Tibial nerve (tissue), 4 donors: ENCODE measurements around the gene PJA1. TPM values are rescaled to one million over a fixed set of nuclear protein-coding genes. Genes with fewer than 3 reads are reported as not detected.

Source experiments
- DNase-seq, 2 donors: peaks; one replicate each; pipeline ENCODE4 v3.0.0-alpha.2; 2019; ENCODE audit warnings: low spot score in 2 of 2
- H3K27ac ChIP-seq, 4 donors: fragments of 200-600 bp; sonication (generic) in 3 of 4; one replicate each; pipeline ENCODE4 v1.5.1; 2017 to 2019; ENCODE audit warnings: mild to moderate bottlenecking in 1 of 4
- H3K27me3 ChIP-seq, 2 donors: fragments of 200-600 bp; sonication (generic) in 1 of 2; one replicate each; pipeline versions ENCODE4 v1.5.1 to v1.6.0; 2017 to 2019
- H3K36me3 ChIP-seq, 3 donors: fragments of 200-600 bp; sonication (generic); one replicate each; pipeline ENCODE4 v1.5.1; 2018 to 2019
- H3K4me1 ChIP-seq, 4 donors: fragments of 200-600 bp; sonication (generic) in 3 of 4; one replicate each; pipeline ENCODE4 v1.5.1; 2017 to 2019
- H3K4me3 ChIP-seq, 4 donors: fragments of 200-600 bp; sonication (generic) in 3 of 4; one replicate each; pipeline ENCODE4 v1.5.1; 2017 to 2019; ENCODE audit warnings: mild to moderate bottlenecking in 1 of 4, moderate library complexity in 1 of 4
- H3K9me3 ChIP-seq, 4 donors: fragments of 200-600 bp; sonication (generic) in 3 of 4; one replicate each; pipeline ENCODE4 v1.5.1; 2017 to 2019
- EP300 ChIP-seq, 2 donors: sonication (generic); formaldehyde crosslinking; IDR thresholded peaks; one replicate each; pipeline ENCODE4 v1.6.1; 2017; ENCODE audit warnings: antibody characterized with exemption in 2 of 2, mild to moderate bottlenecking in 1 of 2
- POLR2A ChIP-seq, 2 donors: fragments of 450-650 bp; IDR thresholded peaks; one replicate each; pipeline ENCODE4 v1.6.1; 2017; ENCODE audit warnings: antibody characterized with exemption in 2 of 2, mild to moderate bottlenecking in 2 of 2, moderate library complexity in 2 of 2
- WGBS, 2 donors: methylation state at CpG; one replicate each; pipeline ENCODE4 v1.1.5; 2018; 5-methylcytosine and 5-hydroxymethylcytosine counted together
- total RNA-seq, 4 donors: library from RNA; depleted of rRNA; stranded (reverse); fragments of >200 nt; gene quantifications; one replicate each; pipeline ENCODE4 v1.1.0, GENCODE V29; 2016
- TF ChIP-seq, protein P1 (sequence below), 5 experiments: fragments of 200-600 bp in 3 of 5; fragments of 450-650 bp in 2 of 5; sonication (generic) in 3 of 5; IDR thresholded peaks; one replicate each; pipeline ENCODE4 v1.5.1; 2016 to 2019; ENCODE audit warnings: antibody characterized with exemption in 5 of 5, mild to moderate bottlenecking in 3 of 5, moderate library complexity in 2 of 5

Gene PJA1
- total RNA-seq, 4 donors from 2014 or later = 22.8 to 45.0 (median 32.7) TPM

DNA sequence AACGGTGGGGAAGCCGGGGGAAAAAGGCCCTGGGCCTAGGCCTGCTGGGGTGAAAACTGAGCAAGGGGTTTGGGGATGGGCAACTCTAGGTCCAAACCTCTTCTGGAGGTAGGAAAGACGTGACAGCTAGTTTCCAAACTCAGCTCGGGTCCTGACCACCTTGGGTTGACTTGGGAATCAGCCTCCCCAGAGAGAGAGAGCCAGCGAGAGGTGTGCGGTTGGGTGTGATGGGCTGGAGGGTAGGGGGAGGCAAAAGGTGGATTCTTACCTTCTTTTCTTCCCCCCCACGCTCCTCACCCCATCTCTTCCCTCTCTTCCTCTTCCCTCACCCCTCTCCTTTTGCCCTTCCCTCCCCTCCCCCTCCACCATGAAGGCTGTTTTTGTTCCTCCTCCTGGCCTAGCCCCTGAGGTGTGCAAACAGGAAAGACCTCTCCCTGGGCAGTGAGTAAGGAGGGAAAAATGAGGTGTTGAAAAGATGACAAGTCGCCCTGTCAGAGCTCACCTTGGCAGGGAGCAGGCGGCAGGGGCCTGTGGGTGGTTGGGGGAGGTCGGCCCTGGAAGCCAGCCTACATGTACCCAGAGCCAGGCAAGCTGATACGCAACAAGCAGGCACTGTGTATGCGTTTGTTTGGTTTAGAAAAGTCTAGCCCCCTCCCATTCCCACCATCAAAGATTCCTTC, 14.8 kb downstream of the PJA1 start:
- Histone ChIP-seq H3K9me3 (no peaks in the 10 kb centered on the region), H3K4me1 (peaks cover 0 to 18% (median 3%) of the 10 kb centered on the region in 4 donors), H3K36me3 (no peaks in the 10 kb centered on the region), H3K27ac (no peak overlapping the region), H3K4me3 (no peak overlapping the region), H3K27me3 (peaks cover 0 to 15% of the 10 kb centered on the region in 2 donors)
- TF ChIP-seq, protein P1, sequence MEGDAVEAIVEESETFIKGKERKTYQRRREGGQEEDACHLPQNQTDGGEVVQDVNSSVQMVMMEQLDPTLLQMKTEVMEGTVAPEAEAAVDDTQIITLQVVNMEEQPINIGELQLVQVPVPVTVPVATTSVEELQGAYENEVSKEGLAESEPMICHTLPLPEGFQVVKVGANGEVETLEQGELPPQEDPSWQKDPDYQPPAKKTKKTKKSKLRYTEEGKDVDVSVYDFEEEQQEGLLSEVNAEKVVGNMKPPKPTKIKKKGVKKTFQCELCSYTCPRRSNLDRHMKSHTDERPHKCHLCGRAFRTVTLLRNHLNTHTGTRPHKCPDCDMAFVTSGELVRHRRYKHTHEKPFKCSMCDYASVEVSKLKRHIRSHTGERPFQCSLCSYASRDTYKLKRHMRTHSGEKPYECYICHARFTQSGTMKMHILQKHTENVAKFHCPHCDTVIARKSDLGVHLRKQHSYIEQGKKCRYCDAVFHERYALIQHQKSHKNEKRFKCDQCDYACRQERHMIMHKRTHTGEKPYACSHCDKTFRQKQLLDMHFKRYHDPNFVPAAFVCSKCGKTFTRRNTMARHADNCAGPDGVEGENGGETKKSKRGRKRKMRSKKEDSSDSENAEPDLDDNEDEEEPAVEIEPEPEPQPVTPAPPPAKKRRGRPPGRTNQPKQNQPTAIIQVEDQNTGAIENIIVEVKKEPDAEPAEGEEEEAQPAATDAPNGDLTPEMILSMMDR (IDR thresholded peaks at IDR 0.05) = no peak
- TF ChIP-seq POLR2A (IDR thresholded peaks at IDR 0.05) (no peak), EP300 (IDR thresholded peaks at IDR 0.05) (no peak)
- 54 to 75% methylated on average over 7 to 12 of the region's 12 CpGs for WGBS, 2 donors
- no peak for DNase-seq

DNA sequence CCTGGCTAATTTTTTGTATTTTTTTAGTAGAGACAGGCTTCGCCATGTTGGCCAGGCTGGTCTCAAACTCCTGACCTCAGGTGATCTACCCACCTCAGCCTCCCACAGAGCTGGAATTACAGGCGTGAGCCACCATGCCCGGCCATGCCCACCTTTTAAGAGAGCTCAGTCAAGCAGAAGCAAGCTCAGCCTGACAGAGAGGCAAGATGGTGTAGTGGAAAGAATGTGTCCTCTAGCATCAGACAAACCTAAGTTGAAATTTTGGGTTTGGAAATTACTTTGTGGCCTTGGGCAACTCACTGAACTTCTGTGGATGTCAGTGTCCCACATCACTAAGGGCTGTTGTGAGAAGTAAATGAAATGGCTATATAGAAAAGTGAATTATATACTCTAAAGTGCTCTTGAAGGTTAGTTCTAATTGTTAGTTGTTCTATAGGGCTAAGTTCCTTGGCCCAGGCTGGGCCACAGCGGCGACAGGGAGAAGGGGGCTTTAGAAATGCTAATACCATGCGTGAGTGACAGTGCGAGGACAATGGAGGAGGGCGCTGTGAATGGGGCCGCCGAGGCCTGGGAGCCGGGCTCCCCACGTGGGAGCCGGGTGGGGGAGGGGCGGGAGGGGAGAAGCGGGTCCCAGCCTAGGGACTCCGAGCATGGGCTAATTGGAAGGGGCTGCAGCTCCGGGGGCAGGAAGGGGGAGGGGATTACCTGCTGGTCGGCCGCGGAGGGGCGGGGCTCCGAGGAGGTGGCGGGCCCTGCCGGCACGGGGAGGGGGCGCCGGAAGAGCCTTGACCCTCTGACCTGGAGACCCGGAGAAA, 15.6 kb downstream of the PJA1 start:
- Histone ChIP-seq H3K4me3 (no peak overlapping the region), H3K4me1 (peaks cover 0 to 18% (median 3%) of the 10 kb centered on the region in 4 donors), H3K36me3 (no peaks in the 10 kb centered on the region), H3K9me3 (no peaks in the 10 kb centered on the region), H3K27ac (no peak overlapping the region), H3K27me3 (peaks cover 0 to 15% of the 10 kb centered on the region in 2 donors)
- whole genome bisulfite sequencing, 2 donors = 26 to 43% methylated on average over 10 to 28 of the region's 28 CpGs
- TF ChIP-seq, protein P1 (IDR thresholded peaks at IDR 0.05) = no peak
- no peak for TF ChIP-seq EP300 (IDR thresholded peaks at IDR 0.05)
- no peak for TF ChIP-seq POLR2A (IDR thresholded peaks at IDR 0.05)
- no peak for DNase-seq

- Histone ChIP-seq H3K27ac (no peak overlapping the region), H3K9me3 (no peaks in the 10 kb centered on the region), H3K36me3 (no peaks in the 10 kb centered on the region), H3K4me1 (peaks cover 0 to 14% (median under 1%) of the 10 kb centered on the region in 4 donors), H3K4me3 (no peak overlapping the region), H3K27me3 (peaks cover 0 to 15% of the 10 kb centered on the region in 2 donors)
- no peak for DNase-seq
- no peak for TF ChIP-seq POLR2A (IDR thresholded peaks at IDR 0.05)
- TF ChIP-seq, protein P1 (IDR thresholded peaks at IDR 0.05) = no peak
- no peak for TF ChIP-seq EP300 (IDR thresholded peaks at IDR 0.05)
- 86 to 87% methylated on average over 5 of the region's 5 CpGs for WGBS, 2 donors
These were observed 16.3 kb downstream of the PJA1 start for GRCh38 chrX:69148946-69149345.

DNA sequence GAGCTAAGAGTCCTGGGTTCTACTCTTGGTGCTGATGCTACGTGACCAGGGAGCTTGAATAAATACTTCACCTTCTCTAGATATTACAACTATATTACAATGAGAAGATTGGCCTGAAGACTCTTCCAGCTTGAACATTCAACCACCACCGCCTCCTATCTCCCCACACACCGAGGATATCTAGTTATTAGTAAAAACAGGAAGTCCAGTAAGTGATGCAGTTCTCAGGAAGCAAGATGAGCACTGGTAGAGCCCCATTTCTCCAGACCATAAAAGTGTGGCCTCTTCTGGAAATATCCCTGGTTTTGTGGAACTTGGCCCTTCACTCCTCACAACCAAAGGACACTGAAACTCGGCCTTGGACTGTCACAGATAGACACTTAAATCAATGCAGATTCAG, 18.5 kb downstream of the PJA1 start:
- WGBS, 2 donors = 80 to 94% methylated on average over 2 to 4 of the region's 4 CpGs
- DNase-seq = no peak
- Histone ChIP-seq H3K27ac (no peak overlapping the region), H3K9me3 (no peaks in the 10 kb centered on the region), H3K4me1 (peaks cover 0 to 13% (median 0%) of the 10 kb centered on the region in 4 donors), H3K27me3 (peaks cover 0 to 15% of the 10 kb centered on the region in 2 donors), H3K4me3 (no peak overlapping the region), H3K36me3 (no peaks in the 10 kb centered on the region)
- TF ChIP-seq POLR2A (IDR thresholded peaks at IDR 0.05) = no peak
- TF ChIP-seq, protein P1 (IDR thresholded peaks at IDR 0.05) = no peak
- TF ChIP-seq EP300 (IDR thresholded peaks at IDR 0.05) = no peak

DNA sequence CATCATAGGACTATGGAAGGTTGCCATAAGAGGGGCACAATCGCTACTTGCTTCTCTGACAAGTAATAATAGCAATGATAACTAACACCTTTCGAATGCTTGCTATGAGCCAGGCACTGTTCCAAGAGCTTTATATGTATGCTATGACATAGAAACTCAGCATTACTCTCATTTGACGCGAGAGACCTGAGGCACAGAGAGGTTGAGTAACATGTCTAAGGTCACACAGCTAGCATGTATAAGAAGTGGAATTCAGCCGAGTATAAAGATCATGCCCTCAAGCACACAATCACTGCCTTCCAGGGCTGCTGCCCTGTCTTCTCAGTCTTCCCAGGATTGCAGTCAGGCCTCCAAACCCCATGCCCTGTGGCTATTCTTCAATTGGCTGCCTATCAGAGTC, 19.5 kb downstream of the PJA1 start:
- 83 to 85% methylated on average over 5 of the region's 5 CpGs for WGBS, 2 donors

More for the DNA sequence above, 19.5 kb downstream of the PJA1 start:
- TF ChIP-seq, protein P1 (IDR thresholded peaks at IDR 0.05) = no peak
- TF ChIP-seq POLR2A (IDR thresholded peaks at IDR 0.05) = no peak
- no peak for TF ChIP-seq EP300 (IDR thresholded peaks at IDR 0.05)
- peaks cover 0 to 11% of the 10 kb centered on the region in 2 donors for H3K27me3 ChIP-seq
- DNase-seq = no peak
- no peaks in the 10 kb centered on the region for H3K9me3 ChIP-seq
- H3K27ac ChIP-seq = no peak overlapping the region
- H3K4me1 ChIP-seq = peaks cover 0 to 17% (median 0%) of the 10 kb centered on the region in 4 donors
- no peaks in the 10 kb centered on the region for H3K36me3 ChIP-seq
- H3K4me3 ChIP-seq = no peak overlapping the region
